T follicular helper cell (primary cell): ENCODE data around the gene KRTAP5-1.
A peak's percentile ranks its signal among the peaks of the same experiment; 100 is the strongest.
"Not testable (repeated sequence)": the region's sequence is repeated elsewhere in the genome, so short reads cannot be mapped to it uniquely, and the experiment has no call there.

Source experiments
- DNase-seq: peaks from one replicate; pipeline ENCODE4 v3.0.0-alpha.2; 2020; ENCODE audit warnings: low read depth
- total RNA-seq, 2 experiments: gene quantifications; one replicate each; lab custom pipeline; 2026; lab: John Stamatoyannopoulos, UW

The KRTAP5-1 gene
- total RNA-seq, result 0 reads per million in 2 experiments

DNA sequence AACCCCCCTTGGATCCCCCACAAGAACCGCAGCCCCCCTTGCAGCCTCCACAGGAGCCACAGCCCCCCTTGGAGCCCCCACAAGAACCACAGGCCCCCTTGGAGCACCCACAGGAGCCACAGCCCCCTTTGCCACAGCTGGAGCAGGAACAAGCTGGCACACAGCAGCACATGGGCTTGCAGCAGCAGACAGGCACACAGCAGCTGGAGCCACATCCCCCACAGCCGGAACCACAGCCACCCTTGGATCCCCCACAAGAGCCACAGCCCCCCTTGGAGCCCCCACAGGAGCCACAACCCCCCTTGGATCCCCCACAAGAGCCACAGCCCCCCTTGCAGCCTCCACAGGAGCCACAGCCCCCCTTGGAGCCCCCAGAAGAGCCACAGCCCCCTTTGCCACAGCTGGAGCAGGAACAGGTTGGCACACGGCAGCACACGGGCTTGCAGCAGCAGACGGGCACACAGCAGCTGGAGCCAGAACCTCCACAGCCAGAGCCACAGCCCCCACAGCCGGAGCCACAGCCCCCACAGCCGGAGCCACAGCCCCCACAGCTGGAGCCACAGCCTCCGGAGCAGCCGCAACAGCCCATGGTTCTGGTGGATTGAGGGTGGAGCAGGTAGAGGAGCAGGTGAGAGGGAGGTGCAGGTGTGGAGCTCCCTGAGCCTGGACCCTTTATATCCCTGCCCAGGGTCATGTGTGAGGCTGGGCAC lies at the start of gene KRTAP5-1:
TSS of gene KRTAP5-1 (minus strand) at position 623 of the 710 bp plus-strand sequence. CDS start at position 589, 34 bp downstream.
- DNase-seq, result not testable (repeated sequence)

GRCh38 chr11:1633864-1634263 lies 48.8 kb upstream of the KRTAP5-1 start:
- DNase-seq, result no peak

- DNase-seq, result no peak
Observed at GRCh38 chr11:1632053-1632714, 47.1 kb upstream of the KRTAP5-1 start.

DNA sequence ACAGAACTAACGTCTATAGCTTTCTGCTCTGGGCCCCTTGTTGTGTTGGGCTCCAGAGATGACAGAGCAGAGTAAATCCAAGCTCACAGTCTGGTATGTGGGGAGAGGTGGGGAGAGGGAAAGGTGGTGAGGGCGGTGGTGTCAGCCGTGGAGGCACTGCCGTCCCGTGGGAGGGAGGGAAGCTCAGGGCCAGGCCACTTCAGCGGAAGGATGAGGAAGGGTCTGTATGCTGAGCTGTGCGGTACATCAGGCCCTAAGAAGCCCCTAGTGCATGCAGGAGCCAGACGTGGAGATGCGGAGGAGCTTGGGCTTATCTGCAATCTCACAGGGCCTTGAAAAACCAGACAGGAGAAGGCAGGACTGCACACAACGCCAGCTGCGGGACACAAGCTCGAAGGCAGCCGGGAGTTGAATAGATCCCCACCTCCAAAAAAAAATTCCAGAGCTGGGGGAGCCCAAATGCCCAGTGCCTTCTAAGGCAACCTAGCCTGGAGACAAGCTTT lies 46.0 kb upstream of the KRTAP5-1 start:
- no peak for DNase-seq

GRCh38 chr11:1630271-1630670 lies 45.2 kb upstream of the KRTAP5-1 start:
- DNase-seq, result no peak

DNA sequence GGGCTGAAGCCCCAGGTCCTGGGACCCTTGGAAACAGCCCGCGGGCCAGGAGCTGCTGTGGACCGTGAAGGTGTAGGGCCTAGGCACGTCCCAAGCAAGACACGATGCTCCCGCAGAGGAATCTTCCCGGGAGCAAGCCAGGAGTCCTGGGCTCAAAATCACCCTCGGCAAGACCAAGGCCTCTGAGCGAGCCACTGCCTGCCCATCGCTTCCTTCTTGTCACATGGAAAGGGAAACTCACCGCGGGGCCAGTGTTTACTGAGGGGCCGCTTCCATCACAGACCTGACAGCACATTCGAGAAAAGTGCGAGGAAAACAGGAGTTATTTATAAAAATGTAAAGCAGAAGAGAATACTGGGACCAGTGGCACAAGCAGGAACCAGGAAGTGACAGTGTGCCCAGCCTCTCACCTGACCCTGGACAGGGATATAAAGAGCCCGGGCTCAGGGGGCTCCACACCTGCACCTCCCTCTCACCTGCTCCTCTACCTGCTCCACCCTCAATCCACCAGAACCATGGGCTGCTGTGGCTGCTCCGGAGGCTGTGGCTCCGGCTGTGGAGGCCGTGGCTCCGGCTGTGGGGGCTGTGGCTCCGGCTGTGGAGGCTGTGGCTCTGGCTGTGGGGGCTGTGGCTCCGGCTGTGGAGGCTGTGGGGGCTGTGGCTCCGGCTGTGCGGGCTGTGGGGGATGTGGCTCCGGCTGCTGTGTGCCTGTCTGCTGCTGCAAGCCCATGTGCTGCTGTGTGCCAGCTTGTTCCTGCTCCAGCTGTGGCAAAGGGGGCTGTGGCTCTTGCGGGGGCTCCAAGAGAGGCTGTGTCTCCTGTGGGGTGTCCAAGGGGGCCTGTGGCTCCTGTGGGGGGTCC lies 44.5 kb upstream of the KRTAP5-1 start, which contains the start of gene KRTAP5-5:
TSS of gene KRTAP5-5 (plus strand) at position 450 of the 860 bp plus-strand sequence. CDS start at position 516, 66 bp downstream.
- no peak for DNase-seq

GRCh38 chr11:1628506-1629325 lies 43.6 kb upstream of the KRTAP5-1 start:
- peak; percentile 42 for DNase-seq

DNA sequence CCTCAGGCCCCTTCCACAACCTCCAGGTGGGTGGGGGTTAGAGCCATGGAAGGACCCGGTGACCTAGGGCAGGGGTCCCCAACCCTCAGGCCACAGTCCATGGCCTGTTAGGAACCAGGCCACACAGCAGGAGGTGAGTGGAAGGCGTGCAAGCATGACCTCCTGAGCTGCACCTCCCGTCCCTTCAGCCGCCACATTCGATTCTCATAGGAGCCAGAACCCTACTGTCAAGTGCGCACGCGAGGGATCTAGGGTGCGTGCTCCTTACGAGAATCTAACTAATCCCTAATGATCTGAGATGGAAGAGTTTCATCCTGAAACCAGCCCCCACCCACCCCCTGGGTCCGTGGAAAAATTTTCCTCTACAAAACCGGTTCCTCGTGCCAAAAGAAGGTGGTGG lies 40.5 kb upstream of the KRTAP5-1 start:
- no peak for DNase-seq

- no peak for DNase-seq
Observed at GRCh38 chr11:1624621-1625020, 39.5 kb upstream of the KRTAP5-1 start.

- DNase-seq, result no peak
Observed at GRCh38 chr11:1623716-1624115, 38.6 kb upstream of the KRTAP5-1 start.

GRCh38 chr11:1622086-1622485 lies 37.0 kb upstream of the KRTAP5-1 start, which contains the start of gene KRTAP5-4:
Gene KRTAP5-4 (minus strand): TSS chr11:1622138. CDS start chr11:1622093, 45 bp downstream.
- no peak for DNase-seq

GRCh38 chr11:1619449-1619848 lies 34.4 kb upstream of the KRTAP5-1 start:
- peak; percentile 12 for DNase-seq

- DNase-seq, result no peak
Observed at GRCh38 chr11:1618231-1618630, 33.1 kb upstream of the KRTAP5-1 start.

DNA sequence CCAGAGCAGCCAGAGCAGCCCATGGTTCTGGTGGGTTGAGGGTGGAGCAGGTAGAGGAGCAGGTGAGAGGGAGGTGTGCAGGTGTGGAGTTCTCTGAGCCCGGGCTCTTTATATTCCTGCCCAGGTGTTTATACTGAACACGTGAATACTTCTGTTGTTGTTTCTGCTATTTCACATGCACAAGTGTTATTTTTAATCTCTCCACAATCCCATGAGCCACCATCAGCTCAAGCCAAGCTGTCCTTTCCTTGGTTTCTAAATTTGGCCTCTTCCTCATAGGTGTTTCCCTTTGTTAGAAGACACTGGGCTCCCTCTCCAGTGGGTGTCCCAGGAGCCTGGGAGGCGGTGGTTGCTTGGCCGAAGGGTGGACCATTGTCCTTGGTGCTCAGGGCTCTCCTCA lies 23.3 kb upstream of the KRTAP5-1 start, which contains the start of gene KRTAP5-3:
TSS of gene KRTAP5-3 (minus strand) at position 101 of the 400 bp plus-strand sequence. CDS start at position 23, 78 bp downstream.
- no peak for DNase-seq

DNA sequence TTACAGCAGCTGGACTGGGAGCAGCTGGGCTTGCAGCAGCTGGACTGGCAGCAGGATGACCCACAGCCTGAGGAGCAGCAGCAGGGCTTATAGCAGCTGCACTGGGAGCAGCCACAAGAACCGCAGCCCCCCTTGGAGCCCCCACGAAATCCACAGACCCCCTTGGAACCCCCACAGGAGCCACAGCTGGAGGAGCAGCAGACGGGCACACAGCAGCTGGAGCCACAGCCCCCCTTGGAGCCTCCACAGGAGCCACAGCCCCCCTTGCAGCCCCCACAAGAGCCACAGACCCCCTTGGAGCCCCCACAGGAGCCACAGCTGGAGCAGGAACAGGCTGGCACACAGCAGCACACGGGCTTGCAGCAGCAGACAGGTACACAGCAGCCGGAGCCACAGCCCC lies 22.8 kb upstream of the KRTAP5-1 start:
- not testable (repeated sequence) for DNase-seq

DNA sequence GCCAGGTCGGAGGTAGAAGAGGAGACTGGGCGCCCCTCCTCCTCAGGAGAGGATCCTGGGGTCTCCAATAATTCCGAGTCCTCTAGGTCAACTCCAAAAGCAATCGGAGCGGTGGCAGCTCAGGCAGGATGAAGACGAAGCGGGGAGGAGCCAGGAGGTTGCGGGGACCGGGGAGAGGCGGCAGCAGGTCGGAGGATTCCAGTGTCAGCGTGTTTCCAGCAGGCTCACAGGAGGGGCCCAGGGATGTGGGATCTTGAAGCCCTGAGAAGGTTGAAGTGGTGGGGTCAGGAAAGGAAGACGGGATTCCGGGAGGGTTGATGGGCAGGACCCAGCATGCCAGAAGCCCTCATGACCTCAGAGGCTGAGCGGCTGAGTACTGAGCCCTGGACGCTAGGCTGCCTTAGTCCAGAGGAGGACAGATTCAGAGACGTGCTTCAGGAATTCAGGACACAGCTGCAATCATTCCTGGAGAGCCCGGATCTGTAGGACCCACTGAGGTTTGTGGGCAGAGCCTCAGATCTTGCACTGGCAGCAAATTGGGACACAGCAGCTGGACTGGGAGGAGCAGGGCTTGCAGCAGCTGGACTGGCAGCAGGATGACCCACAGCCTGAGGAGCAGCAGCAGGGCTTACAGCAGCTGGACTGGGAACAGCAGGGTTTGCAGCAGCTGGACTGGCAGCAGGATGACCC lies 22.2 kb upstream of the KRTAP5-1 start:
- not testable (repeated sequence) for DNase-seq

DNA sequence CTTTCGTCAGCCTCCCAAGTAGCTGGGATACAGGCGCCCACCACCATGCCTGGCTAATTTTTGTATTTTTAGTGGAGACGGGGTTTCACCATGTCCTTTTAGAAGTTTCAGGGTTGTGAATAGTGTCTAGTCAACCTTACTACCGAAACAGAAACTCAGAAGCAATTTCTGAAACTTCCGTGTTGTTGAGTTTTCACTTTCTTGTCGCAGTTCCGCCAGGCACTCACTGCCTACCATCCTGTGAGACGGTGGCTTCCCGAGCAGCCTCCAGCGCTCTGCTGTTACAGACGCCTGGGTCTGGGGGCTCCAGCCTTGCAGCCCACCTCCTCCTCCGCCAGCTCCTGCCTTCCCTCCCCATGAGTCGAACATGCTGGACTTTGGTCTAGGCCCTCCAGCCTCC lies 20.8 kb upstream of the KRTAP5-1 start:
- not testable (repeated sequence) for DNase-seq

- DNase-seq, result no peak
Observed at GRCh38 chr11:1604711-1605110, 19.6 kb upstream of the KRTAP5-1 start.

DNA sequence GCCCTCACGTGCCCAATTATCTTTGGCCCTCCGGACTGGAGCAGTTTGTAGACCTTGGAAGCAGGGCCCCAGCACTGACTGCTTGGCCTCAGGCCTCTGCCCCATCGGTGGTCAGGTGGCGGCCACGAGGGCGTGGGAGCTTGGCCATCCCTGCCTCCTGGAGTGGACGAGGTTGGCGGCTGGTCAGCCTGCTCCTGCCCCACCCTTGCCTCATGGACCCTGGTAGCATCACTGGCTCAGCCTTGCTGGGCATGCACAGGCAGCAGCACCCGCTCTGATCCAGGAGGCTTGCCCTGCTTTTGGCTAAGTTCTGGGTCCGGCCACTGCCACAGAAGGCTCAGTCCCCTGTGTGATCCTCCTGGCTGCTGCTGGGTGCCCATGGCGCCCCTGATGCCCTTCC lies 19.1 kb upstream of the KRTAP5-1 start:
- DNase-seq, result no peak

DNA sequence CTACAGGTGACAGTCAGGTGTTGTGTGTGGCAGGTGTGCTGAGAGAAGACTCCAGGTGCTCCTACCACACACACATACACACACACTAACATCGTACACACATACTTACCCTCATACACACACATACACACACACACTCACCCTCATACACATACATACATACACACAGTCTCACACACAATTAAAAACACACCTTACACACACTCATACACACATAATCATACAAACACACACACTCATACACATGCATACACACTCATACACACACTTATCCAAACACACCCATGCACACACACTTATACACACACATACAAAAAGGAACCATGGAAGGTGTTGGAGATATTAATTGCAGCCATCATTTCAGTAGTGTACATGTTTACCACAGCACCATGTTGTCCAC lies 18.5 kb upstream of the KRTAP5-1 start:
- DNase-seq, result no peak
